NCI-H1436 (cell line): Measurements from ENCODE around the gene ZBTB42.
A peak's percentile ranks its signal among the peaks of the same experiment; 100 is the strongest.

ENCODE experiments used
- DNase-seq: peaks from one replicate; lab custom pipeline; 2025; lab: John Stamatoyannopoulos, UW

ZBTB42 gene

DNA sequence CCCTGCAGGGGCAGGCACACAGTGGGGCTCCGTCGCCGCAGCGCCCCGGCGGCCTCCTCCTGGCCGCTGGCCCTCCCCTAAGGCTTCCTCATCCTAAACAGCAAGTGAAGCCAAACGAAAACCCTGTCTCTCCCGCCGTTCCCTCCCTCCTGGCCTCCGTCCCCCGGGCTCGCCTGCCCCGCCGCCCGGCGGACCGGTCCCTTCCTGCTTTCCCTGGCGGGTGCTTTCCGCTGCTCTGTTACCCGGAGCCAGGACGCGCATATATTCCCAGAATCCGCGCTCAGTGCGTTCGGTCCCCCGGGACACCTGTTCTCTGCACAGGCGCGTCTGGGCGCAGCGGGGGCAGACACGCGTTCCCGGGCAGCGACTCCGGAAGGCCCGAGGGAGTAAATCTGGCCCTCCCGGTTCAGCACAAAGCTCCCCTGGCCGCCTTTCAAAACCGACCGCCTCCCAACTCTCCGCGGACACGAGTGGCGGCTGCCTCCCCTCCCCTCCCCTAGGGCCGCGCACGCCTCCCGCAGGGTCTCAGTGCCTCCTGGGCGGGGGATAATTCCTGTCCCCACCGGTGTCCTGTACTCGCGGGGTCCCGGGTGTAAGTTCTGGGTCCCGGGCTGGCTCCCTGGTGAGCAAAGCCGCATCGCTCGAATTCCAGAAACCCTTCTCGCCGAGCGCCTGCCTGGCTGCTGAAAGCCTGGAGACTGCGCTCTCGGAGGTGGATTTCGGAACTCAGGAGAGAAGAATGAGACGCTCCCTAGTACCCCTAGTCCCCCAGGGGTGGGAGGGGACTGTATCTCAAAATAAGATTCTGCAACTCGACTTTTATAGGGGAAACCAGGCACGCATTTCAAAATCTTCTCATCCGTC is 42.8 kb downstream of the ZBTB42 start:
- DNase-seq, result peak; percentile 30

DNA sequence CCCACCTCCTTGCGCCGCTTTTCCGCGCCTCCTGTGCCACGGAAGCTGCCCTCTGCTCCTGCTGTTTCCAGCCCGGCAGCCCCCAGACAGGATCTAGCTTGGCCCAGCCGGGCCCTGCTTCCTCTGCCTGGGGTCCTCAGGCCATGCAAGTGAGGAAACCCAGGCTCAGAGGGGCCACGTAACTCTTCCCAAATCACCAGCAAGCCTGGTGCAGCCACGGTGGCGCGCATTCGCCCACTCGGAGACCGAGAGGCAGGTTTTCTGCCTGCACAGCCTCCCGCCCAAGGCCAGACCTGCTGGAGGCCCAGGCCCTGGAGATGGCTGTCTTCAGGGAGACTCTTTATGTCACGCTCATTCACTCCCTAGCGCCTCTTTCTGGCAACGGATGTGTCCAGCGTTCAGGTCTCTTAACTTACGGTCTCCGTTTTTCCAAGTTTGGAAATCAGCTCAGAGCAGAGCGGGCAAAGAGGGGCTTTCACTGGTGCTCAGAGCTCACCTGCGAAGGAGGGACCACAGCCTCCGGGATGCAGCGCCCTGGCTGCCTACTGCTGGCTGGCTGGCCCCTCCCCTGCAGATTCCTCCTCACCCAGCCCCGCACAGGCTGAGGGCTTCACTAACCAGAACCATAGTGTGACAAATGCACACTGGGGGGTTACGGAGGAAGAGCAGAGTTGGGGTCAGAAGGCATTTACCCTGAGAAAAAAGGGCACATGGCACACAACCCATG is 43.6 kb downstream of the ZBTB42 start:
- no peak for DNase-seq

DNA sequence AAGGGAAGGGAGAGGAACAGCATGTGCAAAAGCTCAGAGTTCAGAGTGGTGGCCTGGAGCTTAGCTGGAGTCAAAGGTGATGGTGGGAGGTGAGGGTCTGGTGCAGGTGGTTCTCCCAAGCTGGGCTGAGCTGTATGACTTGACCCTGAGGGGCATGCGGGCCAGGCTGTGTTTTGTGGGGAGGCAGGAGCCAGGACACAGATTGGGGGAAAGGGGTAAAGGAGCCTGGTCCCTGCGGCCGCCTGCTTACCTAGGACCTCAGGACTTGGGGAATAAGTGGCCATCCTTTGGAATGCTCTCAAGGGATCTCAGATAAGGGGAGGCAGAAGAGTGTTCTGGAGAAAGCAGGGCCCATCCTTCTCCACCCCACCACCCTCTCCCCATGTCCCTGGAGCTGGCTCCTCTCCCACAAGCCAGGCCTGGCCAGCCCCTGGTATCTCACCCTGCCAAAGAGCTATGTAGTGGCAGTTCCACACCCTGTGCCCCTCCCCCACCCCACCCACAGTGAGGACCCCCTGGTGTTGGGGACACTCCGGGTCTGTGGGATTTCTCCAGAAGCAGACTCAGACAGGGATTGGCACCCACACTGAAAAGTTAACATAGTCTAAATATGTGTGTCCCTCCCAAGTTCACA is 44.2 kb downstream of the ZBTB42 start:
- no peak for DNase-seq

DNA sequence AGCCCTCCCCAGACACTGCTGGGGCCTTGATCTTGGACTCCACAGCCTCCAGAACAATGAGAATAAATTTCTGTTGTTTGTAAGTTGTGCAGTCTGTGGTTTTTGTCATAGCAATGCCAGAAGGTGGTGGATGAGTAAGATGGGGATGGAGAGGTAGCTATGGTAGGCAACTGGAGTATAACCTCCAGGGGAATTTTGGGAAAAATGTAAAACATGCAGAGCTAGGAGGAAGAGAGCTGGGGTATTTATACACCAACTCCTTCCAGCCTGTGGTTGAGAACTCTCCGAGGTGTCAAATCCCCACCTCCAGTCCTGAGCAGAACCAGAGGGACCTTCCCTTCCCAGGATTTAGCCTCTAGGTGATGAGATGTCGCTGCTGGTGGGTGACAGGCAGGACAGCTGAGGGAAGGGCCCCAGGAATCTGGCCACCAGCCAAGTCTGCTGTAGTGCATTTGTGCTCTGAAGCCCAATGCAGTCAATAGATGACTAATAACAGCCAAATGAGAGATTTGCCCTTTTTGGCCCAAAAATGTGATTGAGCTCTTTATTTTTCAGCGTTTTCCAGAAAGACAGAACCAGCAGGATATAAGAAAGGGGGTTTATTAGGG is 45.0 kb downstream of the ZBTB42 start:
- no peak for DNase-seq

DNA sequence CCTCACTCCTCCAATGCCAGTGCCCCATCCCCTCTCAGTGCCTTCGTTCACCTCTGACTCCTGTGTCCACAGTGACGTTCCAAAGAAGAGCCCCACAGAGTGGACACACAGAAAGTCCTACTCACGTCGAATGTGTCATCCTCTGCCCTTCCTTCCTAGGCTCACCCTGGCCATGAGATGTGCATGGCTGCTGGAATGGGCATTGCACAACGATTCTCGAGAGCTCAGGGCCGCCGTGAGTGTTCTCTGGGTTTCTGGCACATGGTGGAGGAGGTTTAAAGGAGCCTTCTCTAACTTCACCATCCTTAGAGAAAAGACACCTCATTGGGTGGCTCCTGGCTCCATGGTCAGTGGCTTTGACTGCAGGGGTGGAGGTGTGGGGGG is 51.4 kb downstream of the ZBTB42 start:
- DNase-seq, result no peak
